ENCODE data around the gene P2RX3.
"Not testable (repeated sequence)": the region's sequence is repeated elsewhere in the genome, so short reads cannot be mapped to it uniquely, and the experiment has no call there.

The P2RX3 gene

DNA sequence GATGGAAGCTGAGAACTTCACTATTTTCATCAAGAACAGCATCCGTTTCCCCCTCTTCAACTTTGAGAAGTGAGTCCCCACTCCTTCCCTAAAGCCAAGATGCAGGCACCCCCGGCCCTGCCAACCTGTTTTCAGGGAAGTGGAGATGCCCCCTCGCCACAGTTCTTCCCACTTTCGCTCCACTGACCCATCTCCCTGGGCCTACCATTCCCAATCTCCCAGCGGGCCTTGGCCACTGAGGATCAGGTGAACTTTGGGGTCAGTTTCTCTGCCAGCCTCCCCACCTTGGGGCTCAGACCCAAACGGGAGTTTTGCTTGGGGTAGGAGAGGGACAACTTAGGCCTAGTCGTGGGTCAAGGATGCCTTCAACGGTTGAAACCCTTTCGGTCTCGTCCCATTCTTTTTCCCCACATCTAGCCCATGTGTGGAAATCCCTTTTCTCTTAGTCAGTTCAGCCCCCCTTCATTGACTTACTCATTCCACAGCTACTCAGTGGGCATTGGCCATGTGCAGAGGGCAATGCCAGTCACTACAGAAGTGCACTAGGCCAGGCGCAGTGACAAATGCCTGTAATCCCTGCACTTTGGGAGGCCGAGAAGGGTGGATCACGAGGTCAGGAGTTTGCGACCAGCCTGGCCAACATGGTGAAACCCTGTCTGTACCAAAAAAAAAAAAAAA is 10.6 kb downstream of the P2RX3 start:
- no peak for DNase-seq (ENCODE audit: low read depth in 2 of 2, low spot score in 1 of 2)

GRCh38 chr11:57349491-57350274 is 11.5 kb downstream of the P2RX3 start:
- DNase-seq (ENCODE audit: low read depth in 2 of 2, low spot score in 1 of 2), result peak; percentile 38 to 42

DNA sequence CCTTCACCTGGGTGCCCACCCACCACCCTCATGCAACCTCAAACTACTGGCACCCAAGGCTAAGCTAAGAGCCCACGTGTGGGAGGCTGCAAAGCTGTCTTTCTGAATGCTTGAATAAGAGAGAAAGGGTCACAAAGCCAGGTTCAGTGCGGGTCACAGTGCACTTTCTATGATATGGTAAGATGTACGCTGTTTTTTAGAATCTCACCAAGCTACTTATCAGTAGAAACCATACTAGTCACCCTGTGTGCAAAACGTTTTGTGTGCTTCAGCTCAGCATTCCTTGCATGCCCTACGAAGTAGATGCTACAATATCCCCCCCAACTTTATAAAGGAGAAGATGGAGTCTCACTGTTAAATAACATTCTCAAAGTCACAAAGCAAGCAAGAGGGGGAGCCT is 14.9 kb downstream of the P2RX3 start:
- DNase-seq (ENCODE audit: low read depth in 2 of 2, low spot score in 1 of 2), result no peak

DNA sequence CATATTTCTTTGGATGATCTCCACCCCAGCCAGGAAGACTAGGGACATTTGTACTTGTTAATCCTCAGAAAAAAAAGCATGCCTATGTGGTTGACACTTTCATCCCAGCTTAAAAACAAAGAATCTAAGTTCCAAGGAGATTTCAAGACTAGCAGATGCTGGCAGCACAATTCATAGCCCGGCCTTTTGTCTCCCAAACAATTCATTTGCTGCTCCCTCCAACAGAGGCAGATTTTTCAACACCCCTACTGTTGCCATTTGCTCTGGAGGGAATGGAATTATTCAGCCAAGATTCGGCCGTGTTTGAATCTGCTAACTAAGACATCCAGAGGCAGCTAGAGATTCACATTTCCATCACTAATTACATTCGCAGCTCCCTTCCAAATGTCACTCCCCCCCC is 15.3 kb downstream of the P2RX3 start:
- no peak for DNase-seq (ENCODE audit: low read depth in 2 of 2, low spot score in 1 of 2)

DNA sequence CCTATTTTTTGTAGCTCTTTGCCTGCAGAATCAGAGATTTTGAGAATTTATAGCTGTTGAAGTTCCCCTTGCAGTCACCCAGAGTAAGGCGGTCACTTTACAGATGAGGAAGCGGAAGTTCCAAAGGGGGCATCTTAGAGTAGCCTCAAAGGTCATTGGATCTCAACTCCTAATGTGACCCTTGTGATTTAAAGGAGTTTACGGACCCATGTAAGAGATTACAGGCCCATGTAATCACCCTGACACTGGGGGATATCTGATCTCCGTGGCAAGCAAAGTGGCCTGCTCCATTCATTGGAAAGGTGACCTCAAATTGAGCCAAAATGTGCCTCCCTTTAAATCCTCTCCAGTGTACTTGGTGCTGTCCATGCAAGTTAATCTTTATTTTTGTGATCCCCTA is 15.7 kb downstream of the P2RX3 start:
- no peak for DNase-seq (ENCODE audit: low read depth in 2 of 2, low spot score in 1 of 2)

DNA sequence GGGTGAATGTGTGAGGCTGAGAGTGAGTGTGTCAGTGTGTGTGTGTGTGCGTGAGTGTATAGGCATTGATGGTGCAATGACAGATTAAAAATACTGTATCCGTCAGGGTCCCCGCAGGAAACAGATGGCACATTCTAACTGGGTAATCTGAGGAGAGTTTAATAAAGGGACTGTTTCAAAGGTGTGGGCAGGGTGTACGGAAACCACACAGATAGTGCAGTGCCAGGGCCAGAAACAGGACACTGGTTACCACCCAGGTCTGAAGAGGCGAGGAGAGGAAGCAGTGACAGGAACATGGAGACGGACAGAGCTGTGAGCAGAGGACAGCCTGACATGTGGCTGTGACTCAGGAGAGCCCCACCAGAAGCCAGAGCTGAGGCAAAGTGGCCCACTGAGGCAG is 16.5 kb downstream of the P2RX3 start:
- no peak for DNase-seq (ENCODE audit: low read depth in 2 of 2, low spot score in 1 of 2)

DNA sequence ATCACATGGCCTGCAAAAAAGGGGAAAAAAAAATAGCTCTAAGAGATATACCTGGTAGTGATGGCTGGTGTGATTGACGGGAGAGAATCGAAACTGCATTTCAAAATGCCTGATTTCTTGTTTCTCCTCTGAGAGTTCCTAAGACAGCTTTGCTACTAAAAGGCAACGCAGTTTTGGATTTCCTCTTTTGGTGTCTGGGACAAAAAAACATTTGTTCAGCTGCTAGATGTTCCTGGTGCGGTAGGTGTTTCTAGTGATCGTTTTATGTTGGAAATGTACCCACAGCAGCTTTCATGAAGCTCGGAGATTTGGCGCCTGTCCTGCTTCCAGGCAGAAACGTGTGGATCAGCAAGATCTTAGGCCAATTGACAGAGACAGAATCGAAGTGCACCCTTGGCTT is 18.1 kb downstream of the P2RX3 start:
- DNase-seq (ENCODE audit: low read depth in 2 of 2, low spot score in 1 of 2), result no peak

DNA sequence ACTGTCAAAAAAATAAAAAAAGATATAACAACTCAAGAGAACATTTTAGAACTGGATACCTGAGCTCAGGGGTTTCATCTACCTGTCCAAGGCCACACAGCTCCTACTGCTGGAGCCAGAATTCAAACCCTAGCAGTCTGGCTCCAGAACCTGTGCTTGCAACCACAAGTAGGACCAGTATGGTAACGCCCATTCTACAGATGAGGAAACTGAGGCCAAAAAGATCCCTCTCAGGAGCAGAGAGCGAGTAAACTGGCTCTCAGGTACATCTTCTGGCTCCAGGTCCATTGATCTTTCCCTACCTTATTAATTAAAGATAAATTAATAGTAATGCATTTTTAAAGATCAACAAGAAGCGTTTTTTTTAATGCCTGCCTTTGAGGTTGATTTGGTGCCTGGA is 19.2 kb downstream of the P2RX3 start:
- DNase-seq (ENCODE audit: low read depth in 2 of 2, low spot score in 1 of 2), result no peak

GRCh38 chr11:57357856-57358255 is 19.7 kb downstream of the P2RX3 start:
- DNase-seq (ENCODE audit: low read depth in 2 of 2, low spot score in 1 of 2), result no peak

GRCh38 chr11:57358543-57358961 is 20.4 kb downstream of the P2RX3 start:
- no peak for DNase-seq (ENCODE audit: low read depth in 2 of 2, low spot score in 1 of 2)

GRCh38 chr11:57358991-57359390 is 20.8 kb downstream of the P2RX3 start:
- no peak for DNase-seq (ENCODE audit: low read depth in 2 of 2, low spot score in 1 of 2)

GRCh38 chr11:57359396-57359795 is 21.2 kb downstream of the P2RX3 start:
- DNase-seq (ENCODE audit: low read depth in 2 of 2, low spot score in 1 of 2), result no peak

GRCh38 chr11:57359896-57360690 is 21.9 kb downstream of the P2RX3 start:
- no peak for DNase-seq (ENCODE audit: low read depth in 2 of 2, low spot score in 1 of 2)

DNA sequence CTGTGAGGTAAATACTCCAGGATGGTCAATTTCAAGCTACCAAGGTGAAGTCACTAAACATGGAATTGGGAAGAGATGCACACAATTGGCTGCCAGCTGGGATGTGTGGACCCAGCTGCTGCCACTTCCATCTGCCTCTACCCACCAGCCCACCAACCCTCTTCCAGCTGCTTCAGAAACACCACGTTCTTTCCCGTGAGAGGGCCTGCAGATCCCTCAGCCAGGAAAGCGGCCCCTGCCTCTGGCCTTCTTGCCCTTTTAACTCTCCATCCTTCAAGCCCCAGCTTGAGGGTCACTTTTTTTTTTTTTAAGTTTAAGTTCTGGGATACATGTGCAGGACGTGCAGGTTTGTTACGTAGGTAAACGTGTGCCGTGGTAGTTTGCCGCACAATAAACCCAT is 22.8 kb downstream of the P2RX3 start:
- no peak for DNase-seq (ENCODE audit: low read depth in 2 of 2, low spot score in 1 of 2)

DNA sequence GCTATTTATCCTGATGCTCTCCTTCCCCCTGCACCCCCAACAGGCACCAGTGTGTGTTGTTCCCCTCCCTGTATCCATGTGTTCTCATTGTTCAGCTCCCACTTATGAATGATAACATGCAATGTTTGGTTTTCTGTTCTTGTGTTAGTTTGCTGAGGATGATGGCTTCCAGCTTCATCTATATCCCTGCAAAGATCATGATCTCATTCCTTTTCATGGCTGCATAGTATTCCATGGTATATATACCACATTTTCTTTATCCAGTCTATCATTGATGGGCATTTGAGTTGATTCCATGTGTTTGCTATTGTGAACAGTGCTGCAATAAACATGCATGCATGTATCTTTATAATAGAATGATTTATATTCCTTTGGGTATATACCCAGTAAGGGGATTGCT is 23.3 kb downstream of the P2RX3 start:
- DNase-seq (ENCODE audit: low read depth in 2 of 2, low spot score in 1 of 2), result not testable (repeated sequence)

DNA sequence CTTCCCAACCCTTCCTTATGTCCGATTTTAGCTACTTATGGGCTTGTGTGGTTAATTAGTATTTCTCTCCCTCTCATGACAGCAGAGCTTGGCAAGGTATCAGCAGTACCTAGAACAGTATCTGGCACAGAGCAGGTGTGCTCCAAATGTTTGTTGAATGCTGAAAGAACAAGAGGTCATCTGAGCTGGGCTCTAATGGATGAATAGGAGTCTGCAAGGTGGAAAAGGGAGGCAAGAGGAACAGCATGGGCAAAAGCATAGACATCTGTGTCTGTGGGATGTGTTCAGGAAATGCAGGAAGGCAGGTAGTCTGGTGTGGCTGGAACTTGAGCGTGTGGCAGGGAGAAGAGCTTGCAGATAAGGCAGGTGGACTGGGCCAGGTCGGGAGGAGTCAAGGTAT is 23.8 kb downstream of the P2RX3 start:
- no peak for DNase-seq (ENCODE audit: low read depth in 2 of 2, low spot score in 1 of 2)

DNA sequence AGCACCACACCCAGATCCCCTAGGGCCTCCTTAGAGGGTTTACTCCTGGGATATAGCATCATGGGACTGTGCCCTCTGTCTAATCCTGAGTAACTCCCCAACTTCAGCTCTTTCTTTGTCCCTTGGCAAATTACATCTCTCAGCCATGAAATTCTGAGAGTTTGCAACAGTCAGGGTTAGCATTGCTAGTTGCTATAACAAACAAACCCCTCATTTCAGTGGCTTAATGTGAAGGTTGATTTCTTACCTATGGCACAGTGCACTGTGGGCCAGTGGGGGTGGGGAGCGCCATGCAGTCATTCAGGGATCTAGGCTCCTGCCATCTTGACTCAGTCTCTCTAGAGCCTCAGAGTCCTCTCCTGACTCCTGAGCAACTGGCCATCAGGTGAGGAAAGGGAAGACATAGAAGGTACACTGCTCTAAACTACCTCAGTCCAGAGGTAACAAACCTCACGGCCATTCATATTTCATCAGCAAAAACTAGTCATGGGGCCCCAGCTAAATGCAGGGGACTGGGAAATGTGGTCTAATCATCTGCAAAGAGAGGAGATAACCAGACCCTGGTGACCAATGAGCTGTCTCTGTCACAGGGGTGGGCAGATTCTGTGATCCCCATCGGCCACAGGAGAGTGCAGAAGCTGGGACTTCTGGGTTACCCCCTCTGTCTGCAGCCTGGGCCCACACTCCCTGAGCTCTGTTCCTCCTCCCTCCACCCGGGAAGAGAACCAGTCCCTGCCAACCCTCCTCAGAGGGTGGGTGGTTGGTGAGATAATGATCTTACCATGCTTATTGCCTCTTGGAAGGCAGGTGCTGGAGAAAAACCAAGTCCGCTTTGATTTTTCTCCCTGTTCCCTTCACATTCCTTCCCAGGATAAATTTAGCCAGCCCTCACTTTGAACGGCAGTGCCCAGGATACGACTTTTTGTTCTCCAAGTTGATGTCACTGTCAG is 25.3 kb downstream of the P2RX3 start:
- no peak for DNase-seq (ENCODE audit: low read depth in 2 of 2, low spot score in 1 of 2)

DNA sequence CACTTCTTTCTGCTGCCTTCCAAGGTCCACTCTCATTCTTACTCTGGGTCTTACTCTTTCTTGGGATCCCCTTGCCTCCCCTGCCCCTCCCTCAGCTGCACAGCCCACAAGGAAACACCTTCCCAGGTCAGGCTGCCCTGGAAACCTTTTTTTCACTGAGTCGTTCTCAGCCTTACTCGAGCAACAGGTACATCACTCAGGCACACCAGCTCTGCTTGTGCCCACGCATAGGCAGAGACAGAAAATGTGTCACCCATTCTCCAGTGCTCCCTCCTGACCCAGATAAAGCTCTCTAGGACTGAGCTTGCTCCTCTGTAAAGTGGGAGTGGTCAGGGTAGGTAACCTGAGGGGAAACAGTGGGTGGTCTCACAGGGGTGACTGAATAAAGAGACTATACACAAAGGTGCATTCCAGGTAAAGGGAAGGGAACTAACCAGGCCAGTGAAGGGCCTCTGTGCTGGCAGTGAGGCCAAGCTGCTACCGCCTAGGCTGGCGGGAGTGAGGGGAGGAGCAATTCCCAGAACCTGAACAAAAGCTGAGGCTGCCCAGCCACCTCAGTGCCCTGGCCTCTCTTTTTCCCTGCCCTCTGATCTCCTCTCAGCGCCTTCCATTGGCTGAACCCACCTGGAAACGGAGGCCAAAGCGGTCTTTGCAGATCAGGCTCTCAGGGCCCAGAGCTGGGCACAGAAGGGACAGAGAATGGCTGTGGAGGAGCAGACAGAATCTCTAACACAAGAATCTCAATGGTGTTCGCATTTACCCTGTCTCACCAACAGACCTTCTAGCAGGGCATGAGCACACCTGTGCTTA is 26.9 kb downstream of the P2RX3 start:
- DNase-seq (ENCODE audit: low read depth in 2 of 2, low spot score in 1 of 2), result no peak

GRCh38 chr11:57368106-57368844 is 30.1 kb downstream of the P2RX3 start:
- no peak for DNase-seq (ENCODE audit: low read depth in 2 of 2, low spot score in 1 of 2)

Data from stimulated activated CD8-positive, alpha-beta memory T cell treated with anti-CD3 and anti-CD28 coated beads, Interleukin-4, amount 100 ng/mL, for 1 hour (primary cell).